CD4-positive, CD25-positive, alpha-beta regulatory T cell (primary cell): ENCODE data around the gene IRX3. TPM values are rescaled to one million over a fixed set of nuclear protein-coding genes. Genes with fewer than 3 reads are reported as not detected.
A peak's percentile ranks its signal among the peaks of the same experiment; 100 is the strongest.

ENCODE experiments used
- ATAC-seq, 2 donors: fragments of 150-1000 bp; cut with Tn5 transposase; one replicate each; pipeline ENCODE4 v1.10.0; 2021; ENCODE audit warnings: low read depth in 2 of 2, moderate number of reproducible peaks in 2 of 2, moderate library complexity in 1 of 2
- DNase-seq, 3 donors: peaks; one replicate each; pipeline versions ENCODE4 v3.0.0 to v3.0.0-alpha.2; 2012 to 2022; ENCODE audit warnings: mixed read lengths in 1 of 3
- H3K27ac ChIP-seq: one replicate; pipeline ENCODE4 v1.7.0; 2013; ENCODE audit warnings: mild to moderate bottlenecking, low read length; ENCODE audit not compliant: insufficient read depth, poor library complexity, severe bottlenecking
- H3K27me3 ChIP-seq: one replicate; pipeline ENCODE4 v1.7.0; 2013; ENCODE audit warnings: low read length; ENCODE audit not compliant: control insufficient read depth, insufficient read depth
- H3K36me3 ChIP-seq: one replicate; pipeline ENCODE4 v1.7.0; 2013; ENCODE audit warnings: mild to moderate bottlenecking, low read length, moderate library complexity; ENCODE audit not compliant: control insufficient read depth, insufficient read depth
- H3K4me1 ChIP-seq: 2 replicates; pipeline ENCODE4 v1.7.0; 2013; ENCODE audit warnings: mild to moderate bottlenecking, low read length; ENCODE audit not compliant: insufficient read depth, control insufficient read depth, poor library complexity, severe bottlenecking
- H3K4me3 ChIP-seq: one replicate; pipeline ENCODE4 v1.7.0; 2013; ENCODE audit warnings: low read depth, mild to moderate bottlenecking, low read length, moderate library complexity
- H3K9me3 ChIP-seq, 2 experiments: 1 replicate in 1 of 2; 2 replicates in 1 of 2; pipeline ENCODE4 v1.7.0; 2013; ENCODE audit warnings: low read length in 2 of 2, mild to moderate bottlenecking in 1 of 2, moderate library complexity in 1 of 2; ENCODE audit not compliant: control insufficient read depth in 2 of 2
- H3K27ac Mint-ChIP-seq, 3 donors: one replicate each; pipeline ENCODE4 v1.8.0; 2020 to 2022; ENCODE audit warnings: mild to moderate bottlenecking in 3 of 3, mixed read lengths in 3 of 3, moderate library complexity in 2 of 3
- H3K27me3 Mint-ChIP-seq: one replicate; pipeline ENCODE4 v1.8.0; 2022; ENCODE audit warnings: mild to moderate bottlenecking, mixed read lengths
- H3K36me3 Mint-ChIP-seq: one replicate; pipeline ENCODE4 v1.8.0; 2020; ENCODE audit warnings: mixed read lengths
- H3K4me1 Mint-ChIP-seq, 4 donors: one replicate each; pipeline ENCODE4 v1.8.0; 2020 to 2022; ENCODE audit warnings: mixed read lengths in 4 of 4, mild to moderate bottlenecking in 1 of 4
- H3K4me3 Mint-ChIP-seq, 4 donors: one replicate each; pipeline ENCODE4 v1.8.0; 2020 to 2022; ENCODE audit warnings: mild to moderate bottlenecking in 4 of 4, mixed read lengths in 4 of 4, moderate library complexity in 3 of 4
- H3K9me3 Mint-ChIP-seq, 7 donors: one replicate each; pipeline ENCODE4 v1.8.0; 2020 to 2022; ENCODE audit warnings: mixed read lengths in 7 of 7, mild to moderate bottlenecking in 3 of 7, moderate library complexity in 2 of 7
- polyA plus RNA-seq, 4 donors: library from polyadenylated mRNA; unstranded; fragments of 300-500 nt; fragmentation: Illumina TruSeq; gene quantifications; one replicate each; pipeline ENCODE4 v1.2.3, GENCODE V29; 2021
- total RNA-seq: library from RNA; stranded (reverse); gene quantifications from one replicate; pipeline ENCODE4 v1.2.3, GENCODE V29; 2022

IRX3 gene
- total and polyA plus RNA-seq, 5 donors from 2014 or later, result not detected

DNA sequence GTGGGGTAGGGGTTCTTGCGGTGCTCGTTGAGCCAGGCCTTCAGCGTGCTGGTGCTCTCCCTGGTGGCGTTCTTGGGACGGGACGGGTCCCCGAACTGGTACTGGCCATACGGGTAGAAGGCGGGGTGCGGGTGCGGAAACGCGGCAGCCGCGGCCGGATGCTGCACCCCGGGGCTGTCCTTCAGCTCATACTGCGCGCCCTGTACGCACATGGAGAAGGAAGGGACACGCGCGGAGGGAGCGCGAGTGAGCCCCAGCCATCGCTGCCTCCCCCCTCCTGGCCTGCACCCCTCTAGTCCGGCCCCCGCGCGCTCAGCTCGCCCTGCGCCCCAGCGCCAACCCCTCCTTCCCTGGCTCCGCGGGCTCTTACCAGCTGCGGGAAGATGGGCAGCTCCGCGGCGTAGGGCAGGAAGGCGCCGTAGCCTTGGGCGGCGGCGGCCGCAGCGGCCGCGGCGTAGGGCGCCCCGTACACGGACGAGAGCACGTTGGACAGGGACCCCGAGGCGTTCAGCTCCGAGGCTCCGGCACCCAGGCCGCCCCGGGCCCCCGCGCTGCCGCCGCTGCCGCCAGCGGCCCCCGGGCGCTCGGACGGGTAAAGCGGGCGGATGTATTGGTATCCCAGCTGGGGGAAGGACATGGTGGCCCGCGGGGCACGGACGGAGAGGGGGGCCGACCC is 1.0 kb downstream of the IRX3 start:
- Mint-ChIP-seq H3K9me3 (peaks cover 0 to 3% (median 0%) of the 10 kb centered on the region in 7 donors), H3K27me3 (peaks cover 66% of the 10 kb centered on the region), H3K4me1 (peaks cover 4 to 28% (median 15%) of the 10 kb centered on the region in 4 donors), H3K27ac (no peak overlapping the region), H3K36me3 (no peaks in the 10 kb centered on the region), H3K4me3 (peak overlapping the region in 1 of 4 donors; percentile 21)
- peaks cover 11% of the 10 kb centered on the region for H3K27me3 ChIP-seq
- H3K4me1 ChIP-seq, result peaks cover 14% of the 10 kb centered on the region
- H3K27ac ChIP-seq, result no peak overlapping the region
- H3K4me3 ChIP-seq, result no peak overlapping the region
- DNase-seq, result peak in 1 of 3 donors; percentile 28
- no peak for ATAC-seq
- no peaks in the 10 kb centered on the region for H3K36me3 ChIP-seq
- H3K9me3 ChIP-seq, result no peaks in the 10 kb centered on the region

DNA sequence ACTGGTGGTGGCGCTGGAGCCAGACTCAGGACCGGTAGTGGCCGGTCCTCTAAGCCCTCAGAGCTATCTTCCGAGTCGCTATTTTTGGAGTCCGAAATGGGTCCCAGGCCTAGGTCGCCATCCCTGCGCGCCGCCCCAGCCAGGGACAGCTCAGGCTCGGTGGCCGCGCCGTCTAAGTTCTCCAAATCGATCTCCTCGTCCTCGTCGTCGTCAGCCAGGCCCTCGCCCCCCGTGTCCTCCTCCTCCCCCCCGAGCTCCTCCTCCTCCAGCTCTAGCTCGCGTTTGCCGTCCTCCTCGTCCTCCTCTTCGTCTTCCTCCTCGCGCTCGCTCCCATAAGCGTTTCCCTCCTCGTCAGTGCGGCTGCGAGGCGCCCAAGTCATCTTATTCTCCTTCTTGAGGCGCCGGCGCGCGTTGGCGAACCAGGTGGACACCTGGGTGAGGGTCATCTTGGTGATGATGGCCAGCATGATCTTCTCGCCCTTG is 1.6 kb downstream of the IRX3 start:
- no peaks in the 10 kb centered on the region for H3K36me3 Mint-ChIP-seq
- no peak for ATAC-seq
- Histone ChIP-seq H3K4me3 (no peak overlapping the region), H3K27ac (no peak overlapping the region), H3K9me3 (no peaks in the 10 kb centered on the region), H3K36me3 (no peaks in the 10 kb centered on the region), H3K27me3 (peaks cover 15% of the 10 kb centered on the region), H3K4me1 (peaks cover 14% of the 10 kb centered on the region)
- H3K4me1 Mint-ChIP-seq, result peaks cover 4 to 28% (median 15%) of the 10 kb centered on the region in 4 donors
- peak overlapping the region in 1 of 4 donors; percentile 21 for H3K4me3 Mint-ChIP-seq
- H3K27me3 Mint-ChIP-seq, result peaks cover 69% of the 10 kb centered on the region
- H3K9me3 Mint-ChIP-seq, result peaks cover 0 to 3% (median 0%) of the 10 kb centered on the region in 7 donors
- no peak overlapping the region for H3K27ac Mint-ChIP-seq
- DNase-seq, result no peak

DNA sequence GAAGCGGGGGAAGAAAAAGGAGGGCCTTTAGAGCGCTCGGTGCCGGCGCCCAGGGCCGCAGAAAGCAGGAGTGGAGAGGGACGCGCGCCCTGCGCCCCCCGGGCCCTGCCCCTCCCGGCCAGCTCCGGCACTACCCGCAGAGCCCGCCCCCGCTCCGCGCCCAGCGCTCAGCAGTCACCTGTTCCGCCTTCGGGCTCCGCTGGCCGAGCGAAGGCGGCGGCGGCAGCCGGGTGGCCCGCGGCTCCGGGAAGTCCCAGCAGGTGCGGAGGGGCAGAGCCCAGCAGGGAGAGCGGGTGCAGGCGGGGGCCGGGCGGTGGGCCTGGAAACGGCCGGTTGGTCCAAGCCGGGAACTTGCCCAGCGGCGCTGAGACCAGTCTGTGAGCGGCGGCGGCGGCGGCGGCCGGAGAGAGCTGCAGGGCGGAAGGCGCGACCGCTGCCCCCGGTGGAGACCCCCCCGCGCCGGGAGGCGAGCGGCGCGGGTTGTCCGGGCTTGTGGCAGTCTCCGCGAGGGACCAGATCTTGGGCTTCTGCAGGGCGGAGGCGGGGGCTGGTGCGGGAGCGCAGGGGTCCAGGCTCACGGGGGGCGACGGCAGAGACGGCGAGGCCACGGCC is 2.2 kb downstream of the IRX3 start:
- Histone ChIP-seq H3K27me3 (peaks cover 15% of the 10 kb centered on the region), H3K36me3 (no peaks in the 10 kb centered on the region), H3K4me3 (no peak overlapping the region), H3K9me3 (no peaks in the 10 kb centered on the region), H3K4me1 (peaks cover 14% of the 10 kb centered on the region), H3K27ac (no peak overlapping the region)
- no peak for DNase-seq
- Mint-ChIP-seq H3K27ac (no peak overlapping the region), H3K4me3 (no peak overlapping the region), H3K27me3 (peaks cover 69% of the 10 kb centered on the region), H3K4me1 (peaks cover 4 to 23% (median 15%) of the 10 kb centered on the region in 4 donors), H3K36me3 (no peaks in the 10 kb centered on the region), H3K9me3 (peaks cover 0 to 3% (median 0%) of the 10 kb centered on the region in 7 donors)
- ATAC-seq, result no peak

DNA sequence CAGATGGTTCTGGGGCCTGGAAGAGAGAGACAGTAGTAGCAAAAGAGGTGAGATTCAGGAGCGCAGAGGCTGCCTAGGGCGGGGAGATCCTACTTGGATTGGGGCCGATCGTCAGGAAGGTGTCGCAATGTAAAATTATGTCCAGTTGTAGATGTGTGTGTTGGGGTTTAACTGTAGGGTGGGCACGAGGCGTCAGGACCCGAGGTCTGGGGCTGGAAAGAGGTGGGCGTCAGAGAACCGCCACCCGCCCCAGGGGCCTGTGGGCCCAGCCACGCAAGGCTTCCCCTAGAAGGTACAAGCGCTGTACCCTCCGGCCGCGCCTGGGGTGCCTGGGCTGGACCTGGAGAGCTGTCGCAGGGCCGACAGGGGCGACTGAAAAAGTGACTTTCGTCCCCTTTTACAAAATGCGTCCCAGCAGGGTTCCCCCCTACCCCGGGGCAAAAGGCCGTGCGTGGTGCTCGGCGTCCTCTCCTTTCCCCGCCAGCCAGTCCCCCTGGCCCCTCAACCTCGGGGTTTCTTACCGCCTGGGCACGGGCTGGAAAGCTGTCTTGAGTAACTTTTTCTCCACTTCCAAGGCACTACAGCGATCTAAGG is 2.8 kb downstream of the IRX3 start:
- no peaks in the 10 kb centered on the region for H3K36me3 Mint-ChIP-seq
- H3K4me1 Mint-ChIP-seq, result peaks cover 4 to 23% (median 15%) of the 10 kb centered on the region in 4 donors
- Histone ChIP-seq H3K4me3 (no peak overlapping the region), H3K27me3 (peaks cover 13% of the 10 kb centered on the region), H3K9me3 (no peaks in the 10 kb centered on the region), H3K27ac (no peak overlapping the region), H3K36me3 (no peaks in the 10 kb centered on the region), H3K4me1 (peaks cover 14% of the 10 kb centered on the region)
- peak overlapping the region in 1 of 4 donors; percentile 63 for H3K4me3 Mint-ChIP-seq
- H3K27ac Mint-ChIP-seq, result no peak overlapping the region
- ATAC-seq (no peak), DNase-seq (no peak)
- peaks cover 68% of the 10 kb centered on the region for H3K27me3 Mint-ChIP-seq
- H3K9me3 Mint-ChIP-seq, result peaks cover 0 to 4% (median 0%) of the 10 kb centered on the region in 7 donors

DNA sequence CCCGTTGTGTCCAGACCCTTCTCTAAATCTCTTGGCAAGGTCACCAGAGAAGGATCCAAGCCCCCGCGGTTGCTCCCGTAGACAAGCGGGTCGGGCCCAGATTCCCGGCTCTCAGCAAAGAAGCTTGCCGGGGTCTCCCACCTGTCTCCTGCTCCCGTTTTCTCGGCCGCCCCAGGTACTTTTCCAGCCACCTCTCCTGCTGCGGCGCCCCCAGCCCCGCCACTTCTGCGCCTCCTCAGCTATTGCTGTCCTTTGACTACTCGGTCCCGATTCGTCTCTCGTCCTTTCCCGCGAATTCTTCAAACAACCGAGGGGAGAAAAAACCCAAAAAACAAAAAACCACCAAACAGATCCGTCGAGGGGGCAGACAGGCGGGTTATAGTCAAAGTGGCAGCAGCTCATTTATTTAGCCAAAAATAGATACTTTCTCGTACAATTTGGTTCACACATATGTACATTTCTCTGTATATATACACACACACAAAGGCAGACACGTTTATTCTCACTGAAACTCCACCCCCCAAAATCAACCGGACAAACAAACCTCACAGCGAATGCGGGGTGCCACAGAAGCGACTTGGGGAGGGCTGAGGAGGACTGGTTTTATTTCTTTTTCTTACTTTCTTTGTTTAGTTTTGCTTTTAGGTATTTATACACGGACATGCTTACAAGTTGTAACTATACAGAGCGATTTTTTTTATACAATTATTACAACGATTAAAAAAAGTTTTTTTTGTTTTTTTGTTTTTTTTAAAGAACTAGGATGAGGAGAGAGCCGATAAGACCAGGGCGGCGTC is 3.5 kb downstream of the IRX3 start:
- Histone ChIP-seq H3K27ac (no peak overlapping the region), H3K36me3 (no peaks in the 10 kb centered on the region), H3K4me3 (no peak overlapping the region), H3K9me3 (no peaks in the 10 kb centered on the region), H3K27me3 (peaks cover 15% of the 10 kb centered on the region), H3K4me1 (peaks cover 14% of the 10 kb centered on the region)
- ATAC-seq (no peak), DNase-seq (no peak)
- Mint-ChIP-seq H3K27ac (peak overlapping the region in 1 of 3 donors; percentile 38), H3K4me1 (peaks cover 4 to 20% (median 15%) of the 10 kb centered on the region in 4 donors), H3K9me3 (peaks cover 0 to 4% (median 0%) of the 10 kb centered on the region in 7 donors), H3K36me3 (no peaks in the 10 kb centered on the region), H3K27me3 (peaks cover 67% of the 10 kb centered on the region), H3K4me3 (peak overlapping the region in 2 of 4 donors; percentile 11 to 63)

DNA sequence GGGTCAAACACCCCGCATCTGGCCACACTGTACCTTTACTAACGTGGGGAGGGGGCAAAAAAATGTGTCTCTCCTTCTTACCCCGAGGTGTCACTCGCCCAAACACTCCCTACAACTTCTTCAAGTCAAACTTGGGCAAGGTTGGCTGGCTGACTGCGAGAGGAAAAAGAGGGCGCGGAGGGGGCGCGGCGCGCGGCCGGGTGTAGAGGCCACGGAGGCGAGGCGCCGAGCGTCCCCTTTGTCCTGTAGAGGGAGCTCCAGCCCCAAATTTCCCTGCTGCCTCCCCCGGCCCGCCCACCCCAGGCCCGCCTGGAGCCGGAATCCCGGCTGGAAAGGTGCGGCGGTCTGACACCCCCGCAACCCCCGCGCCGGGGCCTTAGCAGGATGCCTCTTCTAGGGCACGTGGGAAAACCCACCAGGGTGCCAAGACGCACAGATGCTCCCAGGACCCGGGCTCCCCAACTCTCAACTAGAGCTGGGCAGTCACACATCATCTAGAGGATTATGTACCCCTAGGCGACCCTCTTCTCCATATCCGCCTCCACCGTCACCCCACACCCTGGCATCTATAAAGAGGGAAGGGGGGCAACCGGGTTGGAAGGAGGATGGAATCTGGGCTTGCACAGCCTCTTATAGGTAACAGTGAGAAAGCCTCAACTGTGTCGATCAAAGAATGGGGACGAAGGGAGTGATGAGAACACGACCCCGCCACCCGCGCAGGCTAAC is 4.2 kb downstream of the IRX3 start:
- Histone ChIP-seq H3K36me3 (no peaks in the 10 kb centered on the region), H3K27me3 (peaks cover 15% of the 10 kb centered on the region), H3K4me3 (no peak overlapping the region), H3K9me3 (no peaks in the 10 kb centered on the region), H3K27ac (no peak overlapping the region), H3K4me1 (peaks cover 11% of the 10 kb centered on the region)
- DNase-seq (no peak), ATAC-seq (no peak)
- Mint-ChIP-seq H3K27me3 (peaks cover 63% of the 10 kb centered on the region), H3K4me1 (peaks cover 4 to 20% (median 16%) of the 10 kb centered on the region in 4 donors), H3K4me3 (no peak overlapping the region), H3K9me3 (peaks cover 0 to 4% (median 0%) of the 10 kb centered on the region in 7 donors), H3K36me3 (no peaks in the 10 kb centered on the region), H3K27ac (no peak overlapping the region)
